Ramos (cell line): ENCODE data around the gene ZNF532.
"Not testable (repeated sequence)": the region's sequence is repeated elsewhere in the genome, so short reads cannot be mapped to it uniquely, and the experiment has no call there.

ENCODE experiments used
- in situ Hi-C: fragments of 300-500 bp; cut with MboI; formaldehyde crosslinking; loops from one replicate; pipeline ENCODE4 v1.14.3; 2022; ENCODE audit warnings: low sequenced_read_pairs; ENCODE audit not compliant: unreplicated experiment

Gene ZNF532, protein sequence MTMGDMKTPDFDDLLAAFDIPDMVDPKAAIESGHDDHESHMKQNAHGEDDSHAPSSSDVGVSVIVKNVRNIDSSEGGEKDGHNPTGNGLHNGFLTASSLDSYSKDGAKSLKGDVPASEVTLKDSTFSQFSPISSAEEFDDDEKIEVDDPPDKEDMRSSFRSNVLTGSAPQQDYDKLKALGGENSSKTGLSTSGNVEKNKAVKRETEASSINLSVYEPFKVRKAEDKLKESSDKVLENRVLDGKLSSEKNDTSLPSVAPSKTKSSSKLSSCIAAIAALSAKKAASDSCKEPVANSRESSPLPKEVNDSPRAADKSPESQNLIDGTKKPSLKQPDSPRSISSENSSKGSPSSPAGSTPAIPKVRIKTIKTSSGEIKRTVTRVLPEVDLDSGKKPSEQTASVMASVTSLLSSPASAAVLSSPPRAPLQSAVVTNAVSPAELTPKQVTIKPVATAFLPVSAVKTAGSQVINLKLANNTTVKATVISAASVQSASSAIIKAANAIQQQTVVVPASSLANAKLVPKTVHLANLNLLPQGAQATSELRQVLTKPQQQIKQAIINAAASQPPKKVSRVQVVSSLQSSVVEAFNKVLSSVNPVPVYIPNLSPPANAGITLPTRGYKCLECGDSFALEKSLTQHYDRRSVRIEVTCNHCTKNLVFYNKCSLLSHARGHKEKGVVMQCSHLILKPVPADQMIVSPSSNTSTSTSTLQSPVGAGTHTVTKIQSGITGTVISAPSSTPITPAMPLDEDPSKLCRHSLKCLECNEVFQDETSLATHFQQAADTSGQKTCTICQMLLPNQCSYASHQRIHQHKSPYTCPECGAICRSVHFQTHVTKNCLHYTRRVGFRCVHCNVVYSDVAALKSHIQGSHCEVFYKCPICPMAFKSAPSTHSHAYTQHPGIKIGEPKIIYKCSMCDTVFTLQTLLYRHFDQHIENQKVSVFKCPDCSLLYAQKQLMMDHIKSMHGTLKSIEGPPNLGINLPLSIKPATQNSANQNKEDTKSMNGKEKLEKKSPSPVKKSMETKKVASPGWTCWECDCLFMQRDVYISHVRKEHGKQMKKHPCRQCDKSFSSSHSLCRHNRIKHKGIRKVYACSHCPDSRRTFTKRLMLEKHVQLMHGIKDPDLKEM (N-terminal part only)

DNA sequence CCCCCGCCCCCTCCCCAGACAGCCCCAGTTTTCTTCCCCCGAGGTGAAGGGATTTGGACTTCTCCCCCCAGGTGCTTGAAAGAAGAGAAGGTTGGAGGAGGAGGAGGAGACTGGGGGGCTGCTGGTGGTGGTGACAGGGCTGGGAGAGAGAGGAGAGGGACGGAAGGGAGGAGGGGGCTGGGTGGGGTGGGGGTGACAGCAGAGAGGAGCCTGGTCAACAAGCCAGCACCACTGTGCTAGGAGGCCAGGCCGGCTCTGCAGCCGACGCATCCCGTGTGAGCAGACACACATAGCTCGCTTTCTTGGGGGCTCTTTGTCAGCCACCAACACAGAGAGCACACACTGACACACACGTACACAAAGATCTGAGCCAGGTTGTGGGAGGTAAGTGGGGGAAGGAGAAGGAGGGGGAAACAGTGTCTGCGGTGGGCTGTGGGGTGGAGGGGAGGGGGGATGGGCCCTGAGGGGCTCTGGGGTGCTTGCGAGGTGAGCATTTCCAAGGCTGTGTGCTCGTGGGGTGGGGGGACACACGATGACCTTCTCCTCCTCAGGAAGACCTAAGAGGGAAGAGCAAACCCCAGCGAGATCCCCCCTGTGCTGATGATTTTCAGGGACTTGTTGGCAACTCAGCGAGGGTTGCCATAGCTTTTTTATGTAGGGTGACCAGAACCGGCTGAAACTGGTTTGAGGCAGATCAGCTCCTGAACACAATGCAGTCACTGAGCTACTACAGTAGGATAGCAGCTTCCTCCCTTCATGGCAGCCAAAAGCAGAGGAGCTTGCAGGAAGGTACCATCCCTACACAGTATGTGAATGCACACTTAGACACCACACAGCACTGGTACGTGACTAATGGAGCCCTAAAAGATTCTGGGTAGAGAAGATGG is at the start of gene ZNF532:
Gene ZNF532 (plus strand): TSS at position 732 of the 887 bp plus-strand sequence. CDS start 53,411 bp downstream, outside the sequence.
- in situ Hi-C loops = no loop called here

DNA sequence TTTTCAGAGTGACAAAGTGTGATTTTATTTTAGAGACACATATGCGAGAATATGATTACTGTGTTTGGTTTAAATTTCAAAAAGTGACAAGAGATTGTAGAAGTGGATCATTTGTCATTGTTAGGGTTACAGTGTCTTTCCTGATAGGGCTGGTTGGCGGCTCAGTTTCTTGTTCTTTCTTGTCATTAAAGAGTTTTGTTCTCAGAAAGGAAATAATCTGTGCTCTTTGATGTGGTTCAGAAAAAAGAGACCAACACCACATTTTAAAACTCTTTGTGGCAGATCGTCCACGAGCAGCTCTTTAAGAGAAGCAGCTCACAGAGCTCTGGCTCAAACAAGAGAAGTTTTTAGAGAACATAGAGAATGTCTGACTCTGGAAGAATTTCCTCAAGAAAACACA is 45.6 kb upstream of the ZNF532 start:
- in situ Hi-C loops = no loop called here

DNA sequence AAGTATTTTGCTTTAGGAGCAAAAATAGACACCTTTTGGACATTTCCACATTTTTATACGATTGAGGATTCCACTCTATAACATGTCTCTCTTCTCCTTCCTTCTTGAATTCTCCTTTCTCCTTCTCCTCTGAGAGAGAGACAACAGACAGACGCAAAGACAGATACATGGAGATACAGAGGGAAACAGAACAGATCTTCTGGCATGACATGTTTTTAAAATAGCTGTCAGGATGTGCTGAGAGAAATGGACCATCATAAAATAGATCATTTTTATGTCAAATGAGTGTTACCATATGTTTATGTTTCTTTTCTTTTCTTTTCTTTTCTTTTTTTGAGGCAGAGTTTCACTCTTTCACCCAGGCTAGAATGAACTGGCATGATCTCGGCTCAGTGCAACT is 44.4 kb upstream of the ZNF532 start:
- in situ Hi-C loops = no loop called here

DNA sequence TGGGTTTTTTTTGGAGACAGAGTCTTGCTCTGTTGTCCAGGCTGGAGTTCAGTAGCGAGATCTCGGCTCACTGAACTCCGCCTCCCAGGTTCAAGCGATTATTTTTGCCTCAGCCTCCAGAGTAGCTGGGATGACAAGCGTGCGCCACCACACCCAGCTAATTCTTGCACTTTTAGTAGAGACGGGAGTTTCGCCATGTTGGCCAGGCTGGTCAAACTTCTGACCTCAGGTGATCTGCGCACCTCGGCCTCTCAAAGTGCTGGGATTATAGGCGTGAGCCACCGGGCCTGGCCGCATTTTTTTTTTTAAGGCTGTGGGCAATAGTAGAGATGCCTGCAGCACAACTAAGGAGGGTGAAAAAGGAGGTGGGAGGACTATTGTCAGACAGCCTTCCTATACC is 41.7 kb upstream of the ZNF532 start:
- in situ Hi-C loops = no loop called here

DNA sequence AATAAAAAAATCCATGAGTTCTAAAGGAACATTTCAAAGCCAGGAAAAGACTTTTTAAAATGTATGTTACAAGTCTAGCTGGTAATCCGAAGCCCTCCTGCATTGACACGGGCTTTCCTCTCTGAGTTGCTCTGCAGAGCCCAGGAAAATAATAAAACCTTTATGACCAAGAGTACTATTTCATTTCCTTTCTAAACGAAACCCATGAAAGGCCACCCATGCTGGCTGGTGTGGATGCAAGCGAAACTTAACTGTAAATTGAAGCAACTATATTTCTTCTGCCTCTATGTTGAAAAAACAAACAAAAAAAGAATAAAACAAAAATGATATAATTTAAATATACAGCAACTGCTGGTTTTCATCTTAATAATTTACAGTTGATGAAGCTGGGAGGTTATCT is 41.3 kb upstream of the ZNF532 start:
- in situ Hi-C loops = no loop called here

DNA sequence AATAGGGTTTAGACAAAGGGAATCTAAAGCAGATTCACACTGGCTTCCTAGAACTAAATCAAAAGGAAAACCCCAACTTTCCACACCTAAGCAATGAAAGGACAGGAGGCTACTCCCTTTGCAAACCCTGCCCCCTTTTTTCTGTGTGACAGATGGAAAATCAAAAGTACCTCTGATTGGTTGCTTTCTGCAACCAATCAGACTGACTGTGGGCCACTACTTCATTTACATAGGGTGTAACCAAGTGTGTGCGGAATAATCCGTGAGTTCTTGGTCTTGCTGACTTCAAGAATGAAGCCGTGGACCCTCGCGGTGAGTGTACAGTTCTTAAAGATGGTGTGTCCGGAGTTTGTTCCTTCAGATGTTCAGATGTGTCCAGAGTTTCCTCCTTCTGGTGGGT is 37.8 kb upstream of the ZNF532 start:
- in situ Hi-C loops = not testable (repeated sequence)

DNA sequence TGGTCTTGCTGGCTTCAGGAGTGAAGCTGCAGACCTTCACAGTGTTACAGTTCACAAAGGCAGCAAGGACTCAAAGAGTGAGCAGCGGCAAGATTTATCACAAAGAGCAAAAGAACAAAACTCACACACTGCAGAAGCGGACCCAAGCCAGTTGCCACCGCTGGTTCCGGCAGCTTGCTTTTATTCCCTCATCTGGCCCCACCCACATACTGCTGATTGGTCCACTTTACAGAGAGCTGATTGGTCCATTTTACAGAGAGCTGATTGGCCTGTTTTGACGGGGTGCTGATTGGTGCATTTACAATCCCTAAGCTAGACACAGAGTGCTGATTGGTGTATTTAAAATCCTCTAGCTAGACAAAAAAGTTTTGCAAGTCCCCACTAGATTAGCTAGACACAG is 37.2 kb upstream of the ZNF532 start:
- in situ Hi-C loops = no loop called here

DNA sequence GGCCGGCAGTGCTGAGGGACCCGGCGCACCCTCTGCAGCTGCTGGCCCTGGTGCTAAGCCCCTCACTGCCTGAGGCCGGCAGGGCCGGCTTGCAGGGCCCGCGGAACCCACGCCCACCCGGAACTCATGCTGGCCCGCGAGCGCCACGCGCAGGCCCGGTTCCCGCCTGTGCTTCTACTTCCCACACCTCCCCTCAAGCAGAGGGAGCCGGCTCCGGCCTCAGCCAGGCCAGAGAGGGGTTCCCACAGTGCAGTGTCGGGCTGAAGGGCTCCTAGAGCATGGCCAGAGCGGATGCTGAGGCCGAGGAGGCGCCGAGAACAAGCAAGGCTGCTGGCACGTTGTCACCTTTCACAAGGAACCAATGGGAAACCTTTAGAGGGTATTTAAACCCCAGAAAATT is 36.8 kb upstream of the ZNF532 start:
- in situ Hi-C loops = no loop called here

DNA sequence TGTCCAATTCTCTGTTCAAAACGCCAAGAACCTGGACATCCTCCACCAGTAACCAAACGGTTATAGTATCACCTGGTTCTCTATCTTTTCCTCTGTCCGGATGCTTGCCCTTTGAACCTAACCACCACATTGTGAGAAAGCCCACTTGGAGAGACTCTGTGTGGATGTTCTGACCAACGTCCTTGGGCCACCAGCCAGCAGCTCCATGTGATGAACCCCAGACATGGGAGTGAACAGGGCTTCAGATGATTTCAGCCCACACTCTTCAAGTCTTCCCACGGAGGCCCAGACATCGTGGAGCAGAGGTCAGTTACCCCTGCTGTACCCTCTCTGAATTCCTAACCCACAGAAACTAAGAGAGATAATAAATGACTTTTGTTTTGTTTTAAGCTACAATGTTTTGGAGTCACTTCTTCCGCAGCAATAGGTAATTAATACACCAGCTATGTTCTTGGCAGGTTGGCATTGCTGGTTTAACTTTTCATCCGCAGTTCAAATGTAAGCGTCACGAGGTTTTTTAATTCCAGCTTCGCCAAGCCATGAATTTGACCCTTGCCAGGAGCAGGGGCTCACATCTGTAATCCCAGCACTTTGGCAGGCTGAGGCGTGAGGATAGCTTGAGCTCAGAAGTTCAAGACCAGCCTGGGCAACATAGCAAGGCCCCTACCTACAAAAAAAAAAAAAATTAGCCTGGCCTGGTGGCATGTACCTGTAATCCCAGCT is 36.1 kb upstream of the ZNF532 start:
- in situ Hi-C loops = no loop called here

DNA sequence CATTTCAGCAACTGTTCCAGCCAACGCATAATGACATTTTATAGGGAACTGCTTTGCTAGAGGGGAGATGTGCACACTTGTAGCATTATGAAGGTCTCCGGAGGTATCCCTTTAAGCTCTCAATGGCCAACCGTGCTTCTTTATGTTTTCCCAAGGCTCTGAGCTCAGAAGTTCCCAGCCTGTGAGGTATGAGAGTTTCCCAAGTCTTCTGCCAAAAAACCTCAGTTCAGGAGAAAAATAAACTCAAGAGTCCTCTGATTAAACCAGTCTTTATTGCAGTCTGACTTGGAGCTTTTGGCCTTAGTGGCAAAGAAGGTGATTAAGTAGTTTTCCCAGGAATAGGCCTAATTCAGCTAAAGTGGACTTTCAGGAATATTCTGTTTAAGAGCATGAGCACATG is 35.4 kb upstream of the ZNF532 start:
- in situ Hi-C loops = no loop called here

DNA sequence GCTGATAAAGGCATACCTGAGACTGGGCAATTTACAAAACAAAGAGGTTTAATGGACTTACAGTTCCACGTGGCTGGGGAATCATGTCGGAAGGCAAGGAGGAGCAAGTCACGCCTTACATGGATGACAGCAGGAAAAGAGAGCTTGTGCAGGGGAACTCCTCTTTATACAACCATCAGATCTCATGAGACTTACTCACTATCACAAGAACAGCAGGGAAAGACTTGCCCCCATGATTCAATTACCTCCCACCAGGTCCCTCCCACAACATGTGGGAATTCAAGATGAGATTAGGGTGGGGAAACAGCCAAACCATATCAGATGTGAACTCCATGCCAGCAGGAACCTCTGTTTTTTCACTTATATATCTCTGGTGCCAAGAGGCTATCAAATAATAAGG is 34.8 kb upstream of the ZNF532 start:
- in situ Hi-C loops = not testable (repeated sequence)

DNA sequence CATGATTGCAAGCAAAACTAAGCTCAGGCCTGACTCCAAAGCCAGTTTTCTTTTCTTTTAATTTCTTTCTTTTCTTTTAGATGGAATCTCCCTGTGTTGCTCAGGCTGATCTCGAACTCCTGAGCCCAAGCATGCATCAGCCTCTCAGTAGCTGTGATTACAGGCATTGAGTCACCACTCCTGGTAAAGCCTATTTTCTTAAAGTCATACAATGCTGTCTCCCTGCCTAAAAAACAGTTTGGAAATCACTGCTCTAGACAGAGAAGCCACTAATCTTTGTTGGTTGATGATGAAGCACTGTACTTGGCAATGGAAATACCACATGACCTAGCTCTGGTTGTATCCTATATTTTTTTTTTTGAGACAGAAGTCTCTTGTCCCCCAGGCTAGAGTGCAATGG is 33.1 kb upstream of the ZNF532 start:
- in situ Hi-C loops = no loop called here

DNA sequence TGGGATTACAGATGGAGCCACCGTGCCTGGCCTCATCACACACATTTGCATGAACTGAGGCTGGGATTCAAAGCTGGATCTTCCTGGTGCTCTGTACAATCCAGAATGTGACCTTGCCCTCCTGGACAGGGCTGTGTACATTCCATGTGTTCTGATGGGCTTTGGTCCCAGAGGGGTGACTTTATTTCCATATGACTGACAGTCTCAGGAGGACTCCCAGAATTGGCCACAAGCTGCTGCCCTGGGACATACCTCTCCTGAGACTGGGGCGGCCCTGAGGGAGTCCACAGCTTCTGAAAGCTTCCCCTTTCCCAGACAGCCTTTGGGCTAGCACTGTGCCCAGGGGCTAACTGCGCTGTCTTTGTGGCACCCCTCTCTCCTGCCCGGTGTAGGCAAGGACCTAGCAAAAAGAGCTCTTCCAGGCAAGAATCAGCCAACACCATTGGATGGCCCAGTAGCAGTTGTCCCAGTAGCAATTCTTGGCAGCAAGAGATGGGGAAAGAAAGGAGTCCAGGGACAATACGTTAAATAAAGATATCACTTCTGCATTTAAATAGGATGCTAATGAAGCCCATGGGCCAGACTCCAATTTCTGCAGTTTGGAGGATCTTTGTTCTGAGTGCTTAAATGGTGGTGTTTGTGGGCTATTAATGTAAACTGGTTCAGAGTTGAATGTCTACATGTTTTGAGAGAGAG is 26.4 kb upstream of the ZNF532 start:
- in situ Hi-C loops = no loop called here

DNA sequence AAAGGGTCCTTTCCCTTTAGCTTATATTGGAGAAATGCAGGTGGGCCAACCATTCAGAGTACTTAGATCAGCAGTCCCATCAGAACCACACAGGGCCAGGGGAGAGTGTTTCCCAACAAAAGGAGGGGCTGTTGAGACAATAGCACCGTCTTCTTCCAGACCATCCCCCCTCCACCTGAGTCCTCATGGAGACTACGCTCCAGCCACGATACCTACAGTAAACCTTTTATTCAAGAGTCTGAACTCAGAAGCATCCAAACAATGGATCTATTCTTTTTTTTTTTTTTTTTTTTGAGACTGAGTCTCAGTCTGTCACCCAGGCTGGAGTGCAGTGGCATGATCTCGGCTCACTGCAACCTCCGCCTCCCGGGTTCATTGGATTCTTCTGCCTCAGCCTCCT is 25.7 kb upstream of the ZNF532 start:
- in situ Hi-C loops = no loop called here

DNA sequence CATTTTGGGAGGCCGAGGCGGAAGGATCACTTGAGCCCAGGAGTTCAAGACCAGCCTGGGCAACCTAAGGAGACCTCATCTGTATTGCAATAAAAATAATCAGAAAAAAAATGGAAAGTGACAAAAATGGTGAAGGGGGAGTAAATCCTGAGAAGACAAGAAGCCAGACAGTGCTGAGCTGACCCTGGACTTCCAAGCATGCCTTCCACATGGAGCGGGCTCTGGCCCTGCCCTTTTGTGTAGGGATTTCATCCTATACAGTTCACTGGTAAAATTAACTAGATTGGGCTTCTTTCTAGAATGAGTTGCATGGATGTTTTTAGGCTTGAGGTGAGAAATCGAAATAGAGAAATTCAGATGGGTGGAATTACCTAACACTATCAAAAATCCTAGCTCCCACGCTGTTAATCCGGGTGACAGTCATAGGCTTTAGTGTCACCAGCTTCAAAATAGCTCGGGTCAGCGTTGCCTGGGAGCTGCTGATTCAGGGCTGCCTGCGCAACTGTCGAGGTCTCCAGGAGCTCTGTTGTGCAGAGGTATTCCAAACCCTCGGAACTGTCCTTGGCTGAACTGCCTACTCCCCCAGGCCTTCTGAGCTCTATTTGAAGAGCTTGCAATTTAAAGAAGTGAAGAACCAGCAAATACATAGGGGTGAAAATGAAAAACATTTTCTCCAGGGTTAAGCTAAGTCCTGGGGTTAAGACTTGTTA is 21.5 kb upstream of the ZNF532 start:
- in situ Hi-C loops = no loop called here

DNA sequence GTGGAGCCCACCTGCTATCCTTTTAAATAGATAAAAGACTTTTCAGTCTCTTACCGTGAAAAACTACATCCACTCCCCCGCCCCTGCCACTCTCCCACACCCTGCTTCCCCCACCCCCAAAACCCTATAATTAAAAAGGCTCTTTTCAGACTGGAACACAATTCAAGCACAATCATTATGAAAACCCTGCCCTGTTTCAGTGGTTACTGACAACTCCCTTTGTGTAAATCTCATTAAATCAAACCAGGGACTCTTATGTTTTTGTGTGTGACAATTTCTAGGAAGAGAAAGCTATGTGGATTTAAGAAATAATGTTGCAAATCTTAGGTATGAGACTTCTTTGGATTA is 21.0 kb upstream of the ZNF532 start:
- in situ Hi-C loops = no loop called here

DNA sequence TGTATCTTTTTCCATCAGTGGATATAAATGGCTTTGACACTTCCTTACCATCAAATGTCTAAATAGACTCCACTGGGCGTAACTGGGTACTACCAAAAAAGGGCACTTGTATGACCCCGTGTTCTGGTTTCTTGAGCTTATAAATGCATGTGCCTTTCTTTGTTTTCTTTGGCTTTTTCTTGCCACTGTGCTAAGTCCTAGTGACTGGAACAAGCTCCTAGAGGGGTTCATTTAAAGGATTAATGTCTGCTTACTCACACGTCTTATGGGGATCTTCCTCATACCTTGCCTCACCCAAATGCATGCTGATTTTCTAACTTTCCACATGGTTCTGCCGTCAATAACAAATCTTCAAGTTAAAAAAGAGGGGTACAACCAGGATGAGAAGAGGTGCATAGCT is 19.8 kb upstream of the ZNF532 start:
- in situ Hi-C loops = no loop called here
